Astrocyte (in vitro differentiated cells and primary cell): Measurements from ENCODE around the gene UBE2D1. TPM values are rescaled to one million over a fixed set of nuclear protein-coding genes. Genes with fewer than 3 reads are reported as not detected.

Experiments used
- DNase-seq: peaks from one replicate; pipeline ENCODE4 v3.0.0-alpha.2; 2010; ENCODE audit warnings: low read depth
- FAIRE-seq: peaks from 2 replicates; lab custom pipeline; 2011; peaks lifted over from hg19 to GRCh38; lab: Jason Lieb, UNC
- H2AFZ ChIP-seq: 2 replicates; pipeline ENCODE4 v1.6.0; 2012; ENCODE audit warnings: low read depth, low read length, inconsistent platforms
- H3K27ac ChIP-seq: 2 replicates; pipeline ENCODE4 v1.5.1; 2011; ENCODE audit warnings: low read depth, low read length, inconsistent platforms
- H3K27me3 ChIP-seq: 2 replicates; pipeline ENCODE4 v1.6.0; 2011; ENCODE audit warnings: low read length, inconsistent platforms; ENCODE audit not compliant: insufficient read depth
- H3K36me3 ChIP-seq: 2 replicates; pipeline ENCODE4 v1.5.1; 2011; ENCODE audit warnings: low read length, inconsistent platforms; ENCODE audit not compliant: insufficient read depth
- H3K4me1 ChIP-seq: 2 replicates; pipeline ENCODE4 v1.5.1; 2011; ENCODE audit warnings: low read length, inconsistent platforms; ENCODE audit not compliant: insufficient read depth
- H3K4me2 ChIP-seq: 2 replicates; pipeline ENCODE4 v1.6.0; 2012; ENCODE audit warnings: low read length, inconsistent platforms
- H3K4me3 ChIP-seq: 2 replicates; pipeline ENCODE4 v1.5.1; 2011; ENCODE audit warnings: low read depth, mild to moderate bottlenecking, low read length, inconsistent platforms; ENCODE audit not compliant: insufficient read depth
- H3K79me2 ChIP-seq: 2 replicates; pipeline ENCODE4 v1.6.0; 2012; ENCODE audit warnings: mild to moderate bottlenecking, low read length, inconsistent platforms; ENCODE audit not compliant: insufficient read depth
- H3K9ac ChIP-seq: 2 replicates; pipeline ENCODE4 v1.6.0; 2012; ENCODE audit warnings: mild to moderate bottlenecking, low read length, inconsistent platforms
- H3K9me3 ChIP-seq: 2 replicates; pipeline ENCODE4 v1.5.1; 2012; ENCODE audit warnings: low read depth, mild to moderate bottlenecking, low read length, inconsistent platforms; ENCODE audit not compliant: insufficient read depth
- H4K20me1 ChIP-seq: 2 replicates; pipeline ENCODE4 v1.6.0; 2012; ENCODE audit warnings: low read length, inconsistent platforms; ENCODE audit not compliant: insufficient read depth
- H3K27ac Mint-ChIP-seq: one replicate; pipeline ENCODE4 v1.8.0; 2021; ENCODE audit warnings: mild to moderate bottlenecking, mixed read lengths; ENCODE audit not compliant: unreplicated experiment
- H3K27me3 Mint-ChIP-seq: one replicate; pipeline ENCODE4 v1.8.0; 2021; ENCODE audit warnings: low read depth, mixed read lengths; ENCODE audit not compliant: unreplicated experiment
- H3K36me3 Mint-ChIP-seq: one replicate; pipeline ENCODE4 v1.8.0; 2021; ENCODE audit warnings: low read depth, mixed read lengths; ENCODE audit not compliant: unreplicated experiment
- H3K4me1 Mint-ChIP-seq: one replicate; pipeline ENCODE4 v1.8.0; 2021; ENCODE audit warnings: low read depth, mixed read lengths; ENCODE audit not compliant: unreplicated experiment
- H3K4me3 Mint-ChIP-seq: one replicate; pipeline ENCODE4 v1.8.0; 2021; ENCODE audit warnings: mild to moderate bottlenecking, moderate library complexity, mixed read lengths; ENCODE audit not compliant: unreplicated experiment
- H3K9me3 Mint-ChIP-seq: one replicate; pipeline ENCODE4 v1.8.0; 2021; ENCODE audit warnings: mild to moderate bottlenecking, mixed read lengths; ENCODE audit not compliant: unreplicated experiment
- EZH2 ChIP-seq: IDR thresholded peaks from 2 replicates; pipeline ENCODE4 v1.6.1; 2012; ENCODE audit warnings: mild to moderate bottlenecking, low read length, inconsistent platforms; ENCODE audit not compliant: insufficient read depth
- total RNA-seq: library from RNA; stranded (reverse); gene quantifications from 2 replicates; pipeline ENCODE4 v1.2.1, GENCODE V29; 2021
- TF ChIP-seq, protein P1 (sequence below): IDR thresholded peaks from 2 replicates; pipeline ENCODE4 v1.5.1; 2011; ENCODE audit warnings: low read depth, mild to moderate bottlenecking, inconsistent platforms, low read length, moderate library complexity; ENCODE audit not compliant: insufficient read depth

Gene UBE2D1
- total RNA-seq, 1 donor from 2014 or later, result 22.1 TPM

DNA sequence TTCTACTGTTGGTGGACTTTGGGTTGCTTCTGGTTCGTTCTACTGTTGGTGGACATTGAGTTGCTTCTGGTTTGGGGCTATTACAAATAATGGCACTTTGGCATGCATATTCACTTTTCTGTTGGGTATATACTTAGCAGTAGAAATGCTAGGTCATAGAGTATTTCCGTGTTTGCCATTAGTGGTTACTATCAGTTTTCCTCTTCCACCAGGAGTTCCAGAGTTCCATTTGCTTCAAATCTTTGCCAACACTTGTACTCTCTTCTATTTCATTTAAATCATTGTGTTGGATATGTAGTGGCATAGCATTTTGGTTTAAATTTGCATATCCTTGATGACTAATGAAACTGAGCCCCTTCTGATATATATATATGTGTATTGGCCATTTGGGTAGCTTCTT is 15.2 kb downstream of the UBE2D1 start:
- no peak overlapping the region for H3K27ac ChIP-seq
- H4K20me1 ChIP-seq, result peaks cover 48% of the 10 kb centered on the region
- no peak overlapping the region for H3K27ac Mint-ChIP-seq
- no peak overlapping the region for H2AFZ ChIP-seq
- H3K4me3 Mint-ChIP-seq, result no peak overlapping the region
- peaks cover 7% of the 10 kb centered on the region for H3K4me1 Mint-ChIP-seq
- H3K9ac ChIP-seq, result no peak overlapping the region
- H3K79me2 ChIP-seq, result peaks cover 58% of the 10 kb centered on the region
- peaks cover 3% of the 10 kb centered on the region for H3K36me3 Mint-ChIP-seq
- no peaks in the 10 kb centered on the region for H3K27me3 Mint-ChIP-seq
- no peak overlapping the region for H3K4me2 ChIP-seq
- no peaks in the 10 kb centered on the region for H3K9me3 ChIP-seq
- DNase-seq (no peak), FAIRE-seq (no peak)
- TF ChIP-seq, protein P1, sequence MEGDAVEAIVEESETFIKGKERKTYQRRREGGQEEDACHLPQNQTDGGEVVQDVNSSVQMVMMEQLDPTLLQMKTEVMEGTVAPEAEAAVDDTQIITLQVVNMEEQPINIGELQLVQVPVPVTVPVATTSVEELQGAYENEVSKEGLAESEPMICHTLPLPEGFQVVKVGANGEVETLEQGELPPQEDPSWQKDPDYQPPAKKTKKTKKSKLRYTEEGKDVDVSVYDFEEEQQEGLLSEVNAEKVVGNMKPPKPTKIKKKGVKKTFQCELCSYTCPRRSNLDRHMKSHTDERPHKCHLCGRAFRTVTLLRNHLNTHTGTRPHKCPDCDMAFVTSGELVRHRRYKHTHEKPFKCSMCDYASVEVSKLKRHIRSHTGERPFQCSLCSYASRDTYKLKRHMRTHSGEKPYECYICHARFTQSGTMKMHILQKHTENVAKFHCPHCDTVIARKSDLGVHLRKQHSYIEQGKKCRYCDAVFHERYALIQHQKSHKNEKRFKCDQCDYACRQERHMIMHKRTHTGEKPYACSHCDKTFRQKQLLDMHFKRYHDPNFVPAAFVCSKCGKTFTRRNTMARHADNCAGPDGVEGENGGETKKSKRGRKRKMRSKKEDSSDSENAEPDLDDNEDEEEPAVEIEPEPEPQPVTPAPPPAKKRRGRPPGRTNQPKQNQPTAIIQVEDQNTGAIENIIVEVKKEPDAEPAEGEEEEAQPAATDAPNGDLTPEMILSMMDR, result no peak
- TF ChIP-seq EZH2, result no peak
- H3K4me1 ChIP-seq, result no peaks in the 10 kb centered on the region
- no peaks in the 10 kb centered on the region for H3K27me3 ChIP-seq
- no peaks in the 10 kb centered on the region for H3K36me3 ChIP-seq
- no peaks in the 10 kb centered on the region for H3K9me3 Mint-ChIP-seq
- H3K4me3 ChIP-seq, result no peak overlapping the region

DNA sequence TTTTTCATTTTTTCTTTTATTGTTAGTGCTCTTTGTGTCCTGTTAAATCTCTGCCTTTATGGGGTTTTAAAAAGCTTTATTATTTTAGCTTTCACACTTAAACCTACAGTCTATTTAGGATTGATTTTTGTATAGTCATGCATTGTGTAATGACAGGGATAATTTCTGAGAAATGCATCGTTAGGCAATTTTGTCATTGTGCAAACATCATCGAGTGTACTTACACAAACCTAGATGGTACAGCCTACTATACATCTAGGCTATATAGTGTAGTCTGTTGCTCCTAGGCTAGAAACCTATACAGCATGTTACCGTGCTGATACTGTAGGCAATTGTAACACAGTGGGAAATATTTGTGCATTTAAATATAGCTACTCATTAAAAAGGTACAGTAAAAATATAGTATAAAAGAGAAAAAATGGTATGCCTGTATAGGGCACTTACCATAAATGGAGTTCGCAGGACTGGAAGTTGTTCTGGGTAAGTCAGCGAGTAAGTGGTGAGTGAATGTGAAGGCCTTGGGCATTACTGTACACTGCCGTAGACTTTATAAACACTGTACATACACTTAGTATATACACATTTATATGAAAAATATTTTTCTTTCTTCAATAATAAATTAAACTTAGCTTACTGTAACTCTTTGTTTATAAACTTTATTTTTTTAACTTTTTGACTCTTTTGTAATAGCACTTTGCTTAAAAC is 16.0 kb downstream of the UBE2D1 start:
- Histone ChIP-seq H4K20me1 (peaks cover 48% of the 10 kb centered on the region), H3K27ac (no peak overlapping the region), H3K36me3 (no peaks in the 10 kb centered on the region), H3K9ac (no peak overlapping the region), H3K4me3 (no peak overlapping the region), H2AFZ (no peak overlapping the region), H3K9me3 (no peaks in the 10 kb centered on the region), H3K79me2 (peaks cover 56% of the 10 kb centered on the region), H3K4me1 (no peaks in the 10 kb centered on the region), H3K4me2 (no peak overlapping the region), H3K27me3 (no peaks in the 10 kb centered on the region)
- H3K27me3 Mint-ChIP-seq, result no peaks in the 10 kb centered on the region
- H3K36me3 Mint-ChIP-seq, result no peaks in the 10 kb centered on the region
- DNase-seq, result no peak
- H3K4me1 Mint-ChIP-seq, result peaks cover 7% of the 10 kb centered on the region
- no peaks in the 10 kb centered on the region for H3K9me3 Mint-ChIP-seq
- H3K4me3 Mint-ChIP-seq, result no peak overlapping the region
- FAIRE-seq, result no peak
- TF ChIP-seq, protein P1, result no peak
- no peak for TF ChIP-seq EZH2
- no peak overlapping the region for H3K27ac Mint-ChIP-seq
